HG03066 (cell line): ENCODE data around the gene MTERF1.

ENCODE experiments used
- ATAC-seq: cut with Tn5 transposase; IDR thresholded peaks from one replicate; pipeline ENCODE4 v1.9.1; 2021; ENCODE audit warnings: low read depth; ENCODE audit not compliant: unreplicated experiment

MTERF1 gene

GRCh38 chr7:91835826-91836368 is 44.6 kb downstream of the MTERF1 start:
- ATAC-seq, result no peak

- no peak for ATAC-seq
These were observed 45.2 kb downstream of the MTERF1 start for GRCh38 chr7:91835091-91835825.

- no peak for ATAC-seq
These were observed 47.9 kb downstream of the MTERF1 start for GRCh38 chr7:91832493-91833045.

GRCh38 chr7:91827169-91827568 is 53.3 kb downstream of the MTERF1 start:
- ATAC-seq, result no peak

- no peak for ATAC-seq
These were observed 54.1 kb downstream of the MTERF1 start for GRCh38 chr7:91826377-91826776.

GRCh38 chr7:91824201-91824600 is 56.3 kb downstream of the MTERF1 start:
- no peak for ATAC-seq
